NCI-H2196 treated with DMSO at 0.1 percent for 48 hours (cell line): ENCODE measurements around the gene ANKRD40.
"Not testable (repeated sequence)": the region's sequence is repeated elsewhere in the genome, so short reads cannot be mapped to it uniquely, and the experiment has no call there.

Experiments
- DNase-seq: peaks from one replicate; lab custom pipeline; 2025; ENCODE audit not compliant: unreplicated experiment; lab: John Stamatoyannopoulos, UW

Gene ANKRD40

GRCh38 chr17:50686494-50687199 lies 21.1 kb downstream of the ANKRD40 start:
- DNase-seq: no peak

GRCh38 chr17:50685691-50686493 lies 21.8 kb downstream of the ANKRD40 start:
- DNase-seq: no peak

- DNase-seq: no peak
Observed at GRCh38 chr17:50685334-50685665, 22.4 kb downstream of the ANKRD40 start.

GRCh38 chr17:50684612-50685333 lies 22.9 kb downstream of the ANKRD40 start:
- DNase-seq: peak; percentile 38

- DNase-seq: no peak
Observed at GRCh38 chr17:50684288-50684611, 23.5 kb downstream of the ANKRD40 start.

- DNase-seq: no peak
Observed at GRCh38 chr17:50683434-50684287, 24.1 kb downstream of the ANKRD40 start.

GRCh38 chr17:50682938-50683337 lies 24.8 kb downstream of the ANKRD40 start:
- DNase-seq: no peak

GRCh38 chr17:50682441-50682840 lies 25.3 kb downstream of the ANKRD40 start:
- DNase-seq: no peak

GRCh38 chr17:50681263-50682200 lies 26.2 kb downstream of the ANKRD40 start:
- no peak for DNase-seq

- DNase-seq: not testable (repeated sequence)
Observed at GRCh38 chr17:50680543-50681262, 27.0 kb downstream of the ANKRD40 start.

GRCh38 chr17:50680126-50680525 lies 27.6 kb downstream of the ANKRD40 start:
- no peak for DNase-seq

GRCh38 chr17:50679008-50679544 lies 28.6 kb downstream of the ANKRD40 start:
- DNase-seq: no peak

GRCh38 chr17:50677851-50678375 lies 29.8 kb downstream of the ANKRD40 start:
- no peak for DNase-seq

GRCh38 chr17:50676065-50676975 lies 31.4 kb downstream of the ANKRD40 start:
- no peak for DNase-seq

- no peak for DNase-seq
Observed at GRCh38 chr17:50675627-50676026, 32.1 kb downstream of the ANKRD40 start.

GRCh38 chr17:50675190-50675589 lies 32.5 kb downstream of the ANKRD40 start:
- no peak for DNase-seq

- no peak for DNase-seq
Observed at GRCh38 chr17:50672831-50673551, 34.7 kb downstream of the ANKRD40 start.
